ENCODE measurements around the gene EYA4.

DNA sequence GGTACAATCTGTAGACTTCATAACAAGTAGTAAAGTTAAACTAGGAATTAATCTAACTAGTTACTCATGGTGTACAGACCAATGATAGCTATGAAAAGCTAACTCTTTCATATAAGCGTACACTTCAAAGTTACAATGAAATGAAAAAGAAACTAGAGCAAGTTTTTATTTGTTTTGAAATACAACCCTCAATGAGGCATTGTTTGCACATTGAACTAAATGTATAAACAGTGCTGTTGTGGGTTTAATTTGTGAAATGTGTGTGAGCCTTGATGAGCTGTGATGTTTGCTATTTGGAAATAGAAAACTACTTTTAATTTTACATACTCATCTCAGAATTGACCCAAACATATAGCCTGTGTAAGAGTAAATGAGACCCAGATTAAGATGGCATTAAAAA lies 11.1 kb upstream of the EYA4 start:
- no peak for TF ChIP-seq EZH2 (IDR thresholded peaks at IDR 0.05; ENCODE audit: low read length, missing control alignments)
- no peak for TF ChIP-seq CTCF (conservative IDR thresholded peaks at IDR 0.05 in 1 of 2, IDR thresholded peaks at IDR 0.05 in 1 of 2; ENCODE audit: low read depth in 1 of 2, low read length in 2 of 2)
